GM23338 (cell line): ENCODE results near the gene SLC2A1.

Experiments used
- CREB1 ChIP-seq: fragments of 250-450 bp; sonication (Bioruptor Pico); IDR thresholded peaks from 2 replicates; pipeline ENCODE4 v1.5.0; 2020; ENCODE audit warnings: low read depth, mild to moderate bottlenecking, moderate library complexity
- CTCF ChIP-seq, 2 experiments: fragments of 200-600 bp in 1 of 2; sonication (generic) in 1 of 2; conservative IDR thresholded peaks; 2 replicates each; pipeline versions ENCODE4 v1.5.1 to v1.6.1; 2016 to 2017; ENCODE audit warnings: antibody characterized with exemption in 2 of 2, low read depth in 2 of 2, mild to moderate bottlenecking in 2 of 2, moderate library complexity in 1 of 2
- ETS1 ChIP-seq: IDR thresholded peaks from 2 replicates; pipeline ENCODE4 v1.6.1; 2016; ENCODE audit warnings: antibody characterized with exemption
- EZH2 ChIP-seq: fragments of 200-600 bp; sonication (generic); IDR thresholded peaks from one replicate; pipeline ENCODE4 v1.8.0; 2017; ENCODE audit warnings: antibody characterized with exemption, mild to moderate bottlenecking, low read depth; ENCODE audit not compliant: unreplicated experiment
- EZH2phosphoT487 ChIP-seq: fragments of 200-600 bp; sonication (generic); IDR thresholded peaks from one replicate; pipeline ENCODE4 v1.8.1; 2018; ENCODE audit warnings: antibody characterized with exemption; ENCODE audit not compliant: unreplicated experiment
- JUNB ChIP-seq: IDR thresholded peaks from one replicate; pipeline ENCODE4 v1.6.1; 2016; ENCODE audit warnings: antibody characterized with exemption; ENCODE audit not compliant: unreplicated experiment
- NANOG ChIP-seq: IDR thresholded peaks from 2 replicates; pipeline ENCODE4 v1.6.1; 2016; ENCODE audit warnings: antibody characterized with exemption, borderline replicate concordance
- POLR2AphosphoS5 ChIP-seq: IDR thresholded peaks from 2 replicates; pipeline ENCODE4 v1.6.1; 2016; ENCODE audit warnings: antibody characterized with exemption, low read depth
- REST ChIP-seq: IDR thresholded peaks from one replicate; pipeline ENCODE4 v1.6.1; 2018; ENCODE audit warnings: antibody characterized with exemption; ENCODE audit not compliant: unreplicated experiment
- STAT1 ChIP-seq: IDR thresholded peaks from one replicate; pipeline ENCODE4 v1.6.1; 2016; ENCODE audit warnings: antibody characterized with exemption; ENCODE audit not compliant: unreplicated experiment
- ZNF114 ChIP-seq: fragments of 250-450 bp; sonication (Bioruptor Pico); IDR thresholded peaks from 2 replicates; pipeline ENCODE4 v1.5.0; 2020; ENCODE audit warnings: mild to moderate bottlenecking, moderate library complexity
- ZNF331 ChIP-seq: fragments of 250-450 bp; sonication (Bioruptor Pico); IDR thresholded peaks from 2 replicates; pipeline ENCODE4 v1.5.0; 2020; ENCODE audit warnings: low read depth, mild to moderate bottlenecking, moderate library complexity

GRCh38 chr1:42891465-42892138 is 67.1 kb downstream of the SLC2A1 start:
- TF ChIP-seq REST = no peak
- TF ChIP-seq CTCF (conservative IDR thresholded peaks at IDR 0.05; ENCODE audit: low read depth in 2 of 2) = no peak
- no peak for TF ChIP-seq ZNF331 (CRISPR knock-in tag)
- TF ChIP-seq EZH2 = no peak
- TF ChIP-seq POLR2AphosphoS5 = no peak
- no peak for TF ChIP-seq EZH2phosphoT487
- TF ChIP-seq STAT1 = no peak
- no peak for TF ChIP-seq JUNB
- TF ChIP-seq CREB1 (CRISPR knock-in tag) = no peak
- no peak for TF ChIP-seq NANOG
- TF ChIP-seq ETS1 = no peak
- no peak for TF ChIP-seq ZNF114
